KMS-11 (cell line): ENCODE measurements around the gene RPN1.

Experiments used
- H2AFZ ChIP-seq: fragments of 200-600 bp; sonication (generic); 2 replicates; pipeline ENCODE4 v1.6.1; 2016; ENCODE audit warnings: antibody characterized with exemption, mixed run types, low read depth
- H3K27ac ChIP-seq: fragments of 200-600 bp; sonication (generic); 2 replicates; pipeline ENCODE4 v1.6.1; 2016; ENCODE audit warnings: mild to moderate bottlenecking, mixed run types
- H3K27me3 ChIP-seq: fragments of 200-600 bp; sonication (generic); 2 replicates; pipeline ENCODE4 v1.6.1; 2017; ENCODE audit warnings: mild to moderate bottlenecking, low read depth, mixed run types, moderate library complexity; ENCODE audit not compliant: insufficient read depth
- H3K36me3 ChIP-seq: fragments of 200-600 bp; sonication (generic); 2 replicates; pipeline ENCODE4 v1.6.1; 2017; ENCODE audit warnings: mild to moderate bottlenecking, mixed run types; ENCODE audit not compliant: insufficient read depth
- H3K4me1 ChIP-seq: fragments of 200-600 bp; sonication (generic); 2 replicates; pipeline ENCODE4 v1.6.1; 2016; ENCODE audit warnings: mild to moderate bottlenecking, low read depth, mixed run types; ENCODE audit not compliant: poor library complexity, severe bottlenecking
- H3K4me2 ChIP-seq: fragments of 200-600 bp; sonication (generic); 2 replicates; pipeline ENCODE4 v1.7.0; 2016; ENCODE audit warnings: mild to moderate bottlenecking, mixed run types
- H3K4me3 ChIP-seq: fragments of 200-600 bp; sonication (generic); IDR thresholded peaks from 2 replicates; pipeline ENCODE4 v1.6.1; 2017; ENCODE audit warnings: low read depth, low read length, mixed read lengths; ENCODE audit not compliant: insufficient read depth
- H3K79me2 ChIP-seq: fragments of 200-600 bp; sonication (generic); 2 replicates; pipeline ENCODE4 v1.6.1; 2016; ENCODE audit warnings: low read depth, mixed run types; ENCODE audit not compliant: insufficient read depth
- H3K9ac ChIP-seq: fragments of 200-600 bp; sonication (generic); 2 replicates; pipeline ENCODE4 v1.6.1; 2016; ENCODE audit warnings: mild to moderate bottlenecking, mixed run types
- H4K20me1 ChIP-seq: fragments of 200-600 bp; sonication (generic); 2 replicates; pipeline ENCODE4 v1.6.1; 2016; ENCODE audit warnings: mild to moderate bottlenecking, mixed run types; ENCODE audit not compliant: insufficient read depth
- TF ChIP-seq, protein P1 (sequence below): fragments of 200-600 bp; sonication (generic); conservative IDR thresholded peaks from 2 replicates; pipeline ENCODE4 v1.6.1; 2017; ENCODE audit warnings: low read depth, mild to moderate bottlenecking, antibody characterized with exemption, low read length, moderate library complexity, mixed read lengths

RPN1 gene

DNA sequence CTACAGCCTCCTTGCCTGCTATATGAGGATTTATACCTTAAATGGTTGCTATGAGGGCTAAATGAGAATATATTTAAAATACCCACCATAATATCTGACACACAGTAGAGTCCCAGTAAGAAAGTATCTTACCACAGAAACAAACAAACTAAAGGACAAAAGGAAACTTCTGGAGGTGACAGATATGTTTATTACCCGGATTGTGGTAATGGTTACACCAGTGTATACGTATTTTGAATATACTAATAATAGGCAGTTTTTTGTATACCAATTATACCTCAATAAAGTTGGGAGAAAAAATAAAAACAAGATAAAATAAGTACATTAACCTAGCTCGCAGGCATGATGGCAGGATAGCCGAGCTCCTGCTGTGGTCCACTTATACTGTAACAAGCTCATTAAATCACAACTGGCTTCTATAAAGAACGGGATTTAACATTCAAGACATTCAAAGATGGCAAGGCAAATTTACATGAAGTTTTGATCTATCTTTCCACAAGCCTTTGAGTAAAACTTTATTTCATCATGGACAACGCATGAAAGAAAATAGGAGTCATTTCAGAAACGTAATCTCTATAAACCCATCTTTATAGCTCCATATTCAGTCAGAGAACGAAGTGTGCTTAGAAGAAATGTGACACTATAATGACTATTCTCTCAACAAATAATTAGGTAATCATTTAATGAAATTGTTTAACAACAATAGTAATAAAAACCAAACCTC, 1.5 kb downstream of the RPN1 start:
- TF ChIP-seq, protein P1, sequence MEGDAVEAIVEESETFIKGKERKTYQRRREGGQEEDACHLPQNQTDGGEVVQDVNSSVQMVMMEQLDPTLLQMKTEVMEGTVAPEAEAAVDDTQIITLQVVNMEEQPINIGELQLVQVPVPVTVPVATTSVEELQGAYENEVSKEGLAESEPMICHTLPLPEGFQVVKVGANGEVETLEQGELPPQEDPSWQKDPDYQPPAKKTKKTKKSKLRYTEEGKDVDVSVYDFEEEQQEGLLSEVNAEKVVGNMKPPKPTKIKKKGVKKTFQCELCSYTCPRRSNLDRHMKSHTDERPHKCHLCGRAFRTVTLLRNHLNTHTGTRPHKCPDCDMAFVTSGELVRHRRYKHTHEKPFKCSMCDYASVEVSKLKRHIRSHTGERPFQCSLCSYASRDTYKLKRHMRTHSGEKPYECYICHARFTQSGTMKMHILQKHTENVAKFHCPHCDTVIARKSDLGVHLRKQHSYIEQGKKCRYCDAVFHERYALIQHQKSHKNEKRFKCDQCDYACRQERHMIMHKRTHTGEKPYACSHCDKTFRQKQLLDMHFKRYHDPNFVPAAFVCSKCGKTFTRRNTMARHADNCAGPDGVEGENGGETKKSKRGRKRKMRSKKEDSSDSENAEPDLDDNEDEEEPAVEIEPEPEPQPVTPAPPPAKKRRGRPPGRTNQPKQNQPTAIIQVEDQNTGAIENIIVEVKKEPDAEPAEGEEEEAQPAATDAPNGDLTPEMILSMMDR: no peak
- Histone ChIP-seq H4K20me1 (peaks cover 27% of the 10 kb centered on the region), H3K36me3 (peaks cover 7% of the 10 kb centered on the region; the same call in 1 of the 2 replicates), H3K4me3 (peak overlapping the region; percentile 80), H2AFZ (no peak overlapping the region), H3K27ac (peak overlapping the region; percentile 97), H3K79me2 (peaks cover 66% of the 10 kb centered on the region), H3K4me2 (peak overlapping the region; percentile 90), H3K27me3 (no peaks in the 10 kb centered on the region), H3K4me1 (peaks cover 30% of the 10 kb centered on the region), H3K9ac (peak overlapping the region; percentile 100)

DNA sequence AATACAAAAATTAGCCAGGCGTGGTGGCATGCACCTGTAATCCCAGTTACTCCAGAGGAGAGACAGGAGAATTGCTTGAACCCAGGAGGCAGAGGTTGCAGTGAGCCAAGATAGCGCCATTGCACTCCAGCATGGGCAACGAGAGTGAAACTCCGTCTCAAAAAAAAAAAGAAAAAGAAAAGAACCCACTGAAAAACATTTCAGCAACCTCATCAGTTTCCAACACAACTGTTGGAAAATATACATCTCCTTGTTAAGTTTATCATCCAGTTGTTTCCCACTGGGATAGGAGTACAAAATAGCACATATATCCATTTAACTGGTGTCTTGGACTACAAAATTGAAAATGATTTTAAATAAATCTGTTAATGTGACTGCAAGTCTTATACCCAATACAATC, 2.2 kb downstream of the RPN1 start:
- H3K4me1 ChIP-seq: peaks cover 30% of the 10 kb centered on the region
- peak overlapping the region; percentile 100; the same call in 1 of the 2 replicates for H3K9ac ChIP-seq
- no peak overlapping the region for H2AFZ ChIP-seq
- H4K20me1 ChIP-seq: peaks cover 27% of the 10 kb centered on the region
- no peak overlapping the region for H3K27ac ChIP-seq
- H3K27me3 ChIP-seq: no peaks in the 10 kb centered on the region
- H3K36me3 ChIP-seq: peaks cover 11% of the 10 kb centered on the region; the same call in 1 of the 2 replicates
- H3K4me2 ChIP-seq: peak overlapping the region; percentile 90
- H3K4me3 ChIP-seq: no peak overlapping the region
- TF ChIP-seq, protein P1: no peak
- peaks cover 73% of the 10 kb centered on the region for H3K79me2 ChIP-seq

DNA sequence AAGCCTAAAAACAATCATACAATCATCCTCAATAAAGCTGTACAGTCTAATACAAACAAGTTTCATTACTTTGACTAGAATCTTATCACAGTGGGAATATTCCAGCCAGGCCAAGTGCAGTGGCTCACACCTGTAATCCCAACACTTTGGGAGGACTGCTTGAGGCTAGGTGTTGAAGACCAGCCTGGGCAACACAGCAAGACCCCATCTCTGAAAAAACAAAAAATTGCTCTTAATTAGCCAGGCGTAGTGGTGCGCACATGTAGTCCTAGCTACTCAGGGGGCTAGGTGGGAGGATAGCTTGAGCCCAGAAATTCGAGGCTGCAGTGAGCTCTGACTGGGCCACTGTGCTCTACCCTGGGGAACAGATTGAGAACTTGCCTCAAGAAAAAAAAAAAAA, 3.3 kb downstream of the RPN1 start:
- H3K27me3 ChIP-seq: no peaks in the 10 kb centered on the region
- H3K36me3 ChIP-seq: peaks cover 11% of the 10 kb centered on the region; the same call in 1 of the 2 replicates
- peaks cover 27% of the 10 kb centered on the region for H4K20me1 ChIP-seq

DNA sequence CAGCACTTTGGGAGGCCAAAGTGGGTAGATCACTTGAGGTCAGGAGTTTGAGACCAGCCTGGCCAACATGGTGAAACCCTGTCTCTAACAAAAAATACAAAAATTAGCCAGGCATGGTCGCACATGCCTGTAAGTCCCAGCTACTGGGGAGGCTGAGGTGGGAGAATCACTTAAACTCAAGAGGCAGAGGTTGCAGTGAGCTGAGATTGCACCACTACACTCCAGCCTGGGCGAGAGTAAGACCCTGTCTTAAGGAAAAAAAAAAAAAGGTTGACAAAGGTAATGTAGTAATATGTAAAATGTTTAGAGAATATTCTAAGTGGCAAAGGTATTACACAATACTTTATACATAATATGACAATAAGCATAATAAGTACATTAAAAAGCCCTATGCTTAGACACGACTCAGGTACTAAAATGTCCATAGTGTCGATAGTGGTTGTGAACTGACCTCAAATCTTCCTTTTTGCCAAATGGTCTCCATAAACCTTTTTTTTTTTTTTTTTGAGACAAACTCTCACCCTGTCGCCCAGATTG, 16.5 kb downstream of the RPN1 start:
- Histone ChIP-seq H3K4me1 (peaks cover 3% of the 10 kb centered on the region), H3K9ac (no peak overlapping the region), H3K4me2 (no peak overlapping the region), H4K20me1 (peaks cover 15% of the 10 kb centered on the region), H2AFZ (no peak overlapping the region), H3K4me3 (no peak overlapping the region), H3K79me2 (peaks cover 84% of the 10 kb centered on the region), H3K27me3 (no peaks in the 10 kb centered on the region), H3K27ac (no peak overlapping the region), H3K36me3 (peaks cover 38% of the 10 kb centered on the region)
- TF ChIP-seq, protein P1: no peak

More for the DNA sequence above, 3.3 kb downstream of the RPN1 start:
- no peak overlapping the region for H3K27ac ChIP-seq
- H3K9ac ChIP-seq: no peak overlapping the region
- no peak overlapping the region for H3K4me3 ChIP-seq
- TF ChIP-seq, protein P1: no peak
- H2AFZ ChIP-seq: no peak overlapping the region
- peaks cover 30% of the 10 kb centered on the region for H3K4me1 ChIP-seq
- peaks cover 84% of the 10 kb centered on the region for H3K79me2 ChIP-seq
- H3K4me2 ChIP-seq: no peak overlapping the region
